Measurements from ENCODE around the gene WDR86. TPM values are rescaled to one million over a fixed set of nuclear protein-coding genes. Genes with fewer than 3 reads are reported as not detected.

WDR86 gene
- total RNA-seq, 1 experiment from 2014 or later: 24.4 TPM

DNA sequence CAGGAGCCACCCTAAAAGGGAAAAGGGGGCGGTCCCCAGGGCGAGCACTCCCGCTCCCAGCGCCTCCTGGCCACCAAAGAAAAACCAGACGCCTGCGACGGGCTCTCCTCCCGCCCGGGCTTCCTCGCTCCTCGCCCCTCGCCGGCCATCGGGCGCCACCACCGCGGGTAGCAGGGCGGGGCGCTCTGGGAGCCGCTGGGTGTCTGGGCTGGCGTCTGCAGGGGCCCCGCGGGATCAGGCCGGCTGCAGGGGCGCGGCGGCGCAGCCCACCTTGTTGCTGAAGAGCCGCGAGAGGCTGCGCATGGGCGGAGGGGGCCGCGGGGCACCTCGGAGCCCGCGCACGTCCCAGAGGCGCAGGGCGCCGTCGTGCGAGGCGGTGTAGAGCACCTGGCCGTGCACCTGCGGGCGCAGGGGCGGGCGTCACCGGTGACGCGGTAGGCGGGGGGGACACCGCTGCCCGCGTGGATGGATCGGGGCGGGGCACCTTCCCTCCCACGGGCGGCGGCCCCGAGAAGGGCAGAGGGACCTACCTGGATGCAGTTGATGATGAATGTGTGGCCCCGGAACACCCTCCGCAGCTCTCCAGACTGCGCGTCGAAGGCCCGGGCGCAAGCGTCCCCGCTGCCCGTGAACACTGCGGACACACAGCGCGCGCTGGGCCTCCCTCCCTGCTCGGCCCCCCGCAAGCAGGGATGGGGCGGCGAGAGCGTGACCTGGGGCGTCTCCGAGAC is 28.3 kb downstream of the WDR86 start (continued):
- TF ChIP-seq, protein P1, sequence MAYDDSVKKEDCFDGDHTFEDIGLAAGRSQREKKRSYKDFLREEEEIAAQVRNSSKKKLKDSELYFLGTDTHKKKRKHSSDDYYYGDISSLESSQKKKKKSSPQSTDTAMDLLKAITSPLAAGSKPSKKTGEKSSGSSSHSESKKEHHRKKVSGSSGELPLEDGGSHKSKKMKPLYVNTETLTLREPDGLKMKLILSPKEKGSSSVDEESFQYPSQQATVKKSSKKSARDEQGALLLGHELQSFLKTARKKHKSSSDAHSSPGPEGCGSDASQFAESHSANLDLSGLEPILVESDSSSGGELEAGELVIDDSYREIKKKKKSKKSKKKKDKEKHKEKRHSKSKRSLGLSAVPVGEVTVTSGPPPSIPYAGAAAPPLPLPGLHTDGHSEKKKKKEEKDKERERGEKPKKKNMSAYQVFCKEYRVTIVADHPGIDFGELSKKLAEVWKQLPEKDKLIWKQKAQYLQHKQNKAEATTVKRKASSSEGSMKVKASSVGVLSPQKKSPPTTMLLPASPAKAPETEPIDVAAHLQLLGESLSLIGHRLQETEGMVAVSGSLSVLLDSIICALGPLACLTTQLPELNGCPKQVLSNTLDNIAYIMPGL (CRISPR knock-in tag; IDR thresholded peaks at IDR 0.05): peak; percentile 72; the same call in 1 of the 2 replicates
- TF ChIP-seq TP53 (CRISPR knock-in tag; IDR thresholded peaks at IDR 0.05) (peak; percentile 34; the same call in 1 of the 2 replicates), ZNF423 (CRISPR knock-in tag; IDR thresholded peaks at IDR 0.05) (peak; percentile 26; the same call in 1 of the 2 replicates), FOXK1 (CRISPR knock-in tag; IDR thresholded peaks at IDR 0.05) (peak; percentile 76; the same call in 1 of the 2 replicates), ZNF263 (CRISPR knock-in tag; IDR thresholded peaks at IDR 0.05; ENCODE audit: low read depth) (peak; percentile 66; the same call in 1 of the 2 replicates), CBFB (CRISPR knock-in tag; IDR thresholded peaks at IDR 0.05; ENCODE audit: low read depth) (0 out of 2 replicates have a peak, but pooled peaks have one; percentile 5), AFF4 (CRISPR knock-in tag; IDR thresholded peaks at IDR 0.05; ENCODE audit: borderline replicate concordance) (no peak)
- TF ChIP-seq, protein P2, sequence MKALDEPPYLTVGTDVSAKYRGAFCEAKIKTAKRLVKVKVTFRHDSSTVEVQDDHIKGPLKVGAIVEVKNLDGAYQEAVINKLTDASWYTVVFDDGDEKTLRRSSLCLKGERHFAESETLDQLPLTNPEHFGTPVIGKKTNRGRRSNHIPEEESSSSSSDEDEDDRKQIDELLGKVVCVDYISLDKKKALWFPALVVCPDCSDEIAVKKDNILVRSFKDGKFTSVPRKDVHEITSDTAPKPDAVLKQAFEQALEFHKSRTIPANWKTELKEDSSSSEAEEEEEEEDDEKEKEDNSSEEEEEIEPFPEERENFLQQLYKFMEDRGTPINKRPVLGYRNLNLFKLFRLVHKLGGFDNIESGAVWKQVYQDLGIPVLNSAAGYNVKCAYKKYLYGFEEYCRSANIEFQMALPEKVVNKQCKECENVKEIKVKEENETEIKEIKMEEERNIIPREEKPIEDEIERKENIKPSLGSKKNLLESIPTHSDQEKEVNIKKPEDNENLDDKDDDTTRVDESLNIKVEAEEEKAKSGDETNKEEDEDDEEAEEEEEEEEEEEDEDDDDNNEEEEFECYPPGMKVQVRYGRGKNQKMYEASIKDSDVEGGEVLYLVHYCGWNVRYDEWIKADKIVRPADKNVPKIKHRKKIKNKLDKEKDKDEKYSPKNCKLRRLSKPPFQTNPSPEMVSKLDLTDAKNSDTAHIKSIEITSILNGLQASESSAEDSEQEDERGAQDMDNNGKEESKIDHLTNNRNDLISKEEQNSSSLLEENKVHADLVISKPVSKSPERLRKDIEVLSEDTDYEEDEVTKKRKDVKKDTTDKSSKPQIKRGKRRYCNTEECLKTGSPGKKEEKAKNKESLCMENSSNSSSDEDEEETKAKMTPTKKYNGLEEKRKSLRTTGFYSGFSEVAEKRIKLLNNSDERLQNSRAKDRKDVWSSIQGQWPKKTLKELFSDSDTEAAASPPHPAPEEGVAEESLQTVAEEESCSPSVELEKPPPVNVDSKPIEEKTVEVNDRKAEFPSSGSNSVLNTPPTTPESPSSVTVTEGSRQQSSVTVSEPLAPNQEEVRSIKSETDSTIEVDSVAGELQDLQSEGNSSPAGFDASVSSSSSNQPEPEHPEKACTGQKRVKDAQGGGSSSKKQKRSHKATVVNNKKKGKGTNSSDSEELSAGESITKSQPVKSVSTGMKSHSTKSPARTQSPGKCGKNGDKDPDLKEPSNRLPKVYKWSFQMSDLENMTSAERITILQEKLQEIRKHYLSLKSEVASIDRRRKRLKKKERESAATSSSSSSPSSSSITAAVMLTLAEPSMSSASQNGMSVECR (CRISPR knock-in tag; IDR thresholded peaks at IDR 0.05; ENCODE audit: borderline replicate concordance): peak; percentile 13; the same call in 1 of the 2 replicates

DNA sequence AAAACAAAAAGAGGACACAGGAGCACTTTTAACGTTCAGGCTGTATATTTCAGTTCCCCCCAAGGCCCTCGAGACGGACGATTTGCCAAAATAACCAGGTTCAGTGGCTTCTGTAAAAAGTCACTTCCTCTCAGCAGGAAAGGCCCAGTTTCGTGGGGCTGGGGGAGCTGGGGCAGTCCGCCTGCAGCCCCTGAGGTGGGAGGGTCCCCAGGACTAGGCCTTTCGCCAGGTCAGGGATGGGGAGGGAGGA is 28.8 kb downstream of the WDR86 start:
- Mint-ChIP-seq H3K27ac (no peak overlapping the region), H3K27me3 (ENCODE audit: low read depth) (peaks cover 25% of the 10 kb centered on the region), H3K36me3 (peaks cover 20% of the 10 kb centered on the region), H3K9me3 (no peaks in the 10 kb centered on the region), H3K4me1 (peaks cover 12% of the 10 kb centered on the region), H3K4me3 (peak overlapping the region; percentile 47)
- TF ChIP-seq CBFB (CRISPR knock-in tag; IDR thresholded peaks at IDR 0.05; ENCODE audit: low read depth) (0 out of 2 replicates have a peak, but pooled peaks have one; percentile 18), ZBTB21 (CRISPR knock-in tag; IDR thresholded peaks at IDR 0.05; ENCODE audit: borderline replicate concordance) (0 out of 2 replicates have a peak, but pooled peaks have one; percentile 11)
- TF ChIP-seq, protein P3, sequence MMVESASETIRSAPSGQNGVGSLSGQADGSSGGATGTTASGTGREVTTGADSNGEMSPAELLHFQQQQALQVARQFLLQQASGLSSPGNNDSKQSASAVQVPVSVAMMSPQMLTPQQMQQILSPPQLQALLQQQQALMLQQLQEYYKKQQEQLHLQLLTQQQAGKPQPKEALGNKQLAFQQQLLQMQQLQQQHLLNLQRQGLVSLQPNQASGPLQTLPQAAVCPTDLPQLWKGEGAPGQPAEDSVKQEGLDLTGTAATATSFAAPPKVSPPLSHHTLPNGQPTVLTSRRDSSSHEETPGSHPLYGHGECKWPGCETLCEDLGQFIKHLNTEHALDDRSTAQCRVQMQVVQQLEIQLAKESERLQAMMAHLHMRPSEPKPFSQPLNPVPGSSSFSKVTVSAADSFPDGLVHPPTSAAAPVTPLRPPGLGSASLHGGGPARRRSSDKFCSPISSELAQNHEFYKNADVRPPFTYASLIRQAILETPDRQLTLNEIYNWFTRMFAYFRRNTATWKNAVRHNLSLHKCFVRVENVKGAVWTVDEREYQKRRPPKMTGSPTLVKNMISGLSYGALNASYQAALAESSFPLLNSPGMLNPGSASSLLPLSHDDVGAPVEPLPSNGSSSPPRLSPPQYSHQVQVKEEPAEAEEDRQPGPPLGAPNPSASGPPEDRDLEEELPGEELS (CRISPR knock-in tag; IDR thresholded peaks at IDR 0.05): no peak
- POLR2A ChIA-PET: interaction anchor here (0.6 to 1.0 kb wide), 2 partner anchors 25 to 39 kb away, joined by 3 read pairs; partner anchors contain the start of gene NUB1
- DNase-seq (ENCODE audit: low spot score) (no peak), ATAC-seq (no peak)
- CTCF ChIA-PET: interaction anchor here (0.9 to 3.0 kb wide), 3 partner anchors 9 to 68 kb away, joined by 3 to 12 read pairs (median 3); no protein-coding TSS in a partner anchor
